Mammary epithelial cell (primary cell): ENCODE data around the gene ATP13A2.

Experiments
- EZH2 ChIP-seq: IDR thresholded peaks from 2 replicates; pipeline ENCODE4 v1.6.1; 2012; ENCODE audit warnings: low read length, inconsistent platforms, borderline replicate concordance
- TF ChIP-seq, protein P1 (sequence below), 2 donors: IDR thresholded peaks in 1 of 2; conservative IDR thresholded peaks in 1 of 2; 2 replicates each; pipeline ENCODE4 v1.5.1; 2011 to 2012; ENCODE audit warnings: inconsistent platforms in 2 of 2, low read length in 2 of 2, mild to moderate bottlenecking in 2 of 2, control low read depth in 1 of 2, low read depth in 1 of 2; ENCODE audit not compliant: insufficient read depth in 1 of 2; ENCODE audit errors: extremely low read depth in 1 of 2

DNA sequence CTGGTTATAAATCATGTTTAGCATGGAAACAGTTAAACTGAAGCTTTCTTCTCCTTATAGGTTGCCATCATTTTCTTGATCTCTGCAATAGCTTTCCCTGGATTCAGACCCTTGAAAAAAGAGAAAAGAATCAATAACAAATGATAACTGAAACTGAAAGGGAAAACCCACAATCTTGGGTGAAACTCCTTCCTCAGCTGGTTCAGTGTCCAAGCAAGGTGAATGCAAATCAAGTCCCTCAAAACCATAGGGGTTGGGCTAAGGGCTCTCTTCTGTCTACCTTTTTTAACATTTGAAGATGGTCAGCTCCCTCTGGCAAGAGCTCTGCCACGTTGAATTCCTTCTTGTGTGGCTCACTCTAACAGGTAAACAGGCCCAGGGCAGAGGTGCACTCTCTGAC, 7.1 kb upstream of the ATP13A2 start:
- TF ChIP-seq, protein P1, sequence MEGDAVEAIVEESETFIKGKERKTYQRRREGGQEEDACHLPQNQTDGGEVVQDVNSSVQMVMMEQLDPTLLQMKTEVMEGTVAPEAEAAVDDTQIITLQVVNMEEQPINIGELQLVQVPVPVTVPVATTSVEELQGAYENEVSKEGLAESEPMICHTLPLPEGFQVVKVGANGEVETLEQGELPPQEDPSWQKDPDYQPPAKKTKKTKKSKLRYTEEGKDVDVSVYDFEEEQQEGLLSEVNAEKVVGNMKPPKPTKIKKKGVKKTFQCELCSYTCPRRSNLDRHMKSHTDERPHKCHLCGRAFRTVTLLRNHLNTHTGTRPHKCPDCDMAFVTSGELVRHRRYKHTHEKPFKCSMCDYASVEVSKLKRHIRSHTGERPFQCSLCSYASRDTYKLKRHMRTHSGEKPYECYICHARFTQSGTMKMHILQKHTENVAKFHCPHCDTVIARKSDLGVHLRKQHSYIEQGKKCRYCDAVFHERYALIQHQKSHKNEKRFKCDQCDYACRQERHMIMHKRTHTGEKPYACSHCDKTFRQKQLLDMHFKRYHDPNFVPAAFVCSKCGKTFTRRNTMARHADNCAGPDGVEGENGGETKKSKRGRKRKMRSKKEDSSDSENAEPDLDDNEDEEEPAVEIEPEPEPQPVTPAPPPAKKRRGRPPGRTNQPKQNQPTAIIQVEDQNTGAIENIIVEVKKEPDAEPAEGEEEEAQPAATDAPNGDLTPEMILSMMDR (conservative IDR thresholded peaks at IDR 0.05 in 1 of 2, IDR thresholded peaks at IDR 0.05 in 1 of 2; ENCODE audit: extremely low read depth in 1 of 2, insufficient read depth in 1 of 2, low read depth in 1 of 2, low read length in 2 of 2) = no peak
- no peak for TF ChIP-seq EZH2
